Suprapubic skin (tissue), 3 donors: ENCODE results near the gene SEPTIN12.

ENCODE experiments used
- CTCF ChIP-seq, 2 donors: fragments of 200-600 bp in 1 of 2; fragments of 450-650 bp in 1 of 2; sonication (generic) in 1 of 2; IDR thresholded peaks; one replicate each; pipeline ENCODE4 v1.5.1; 2016 to 2019; ENCODE audit warnings: antibody characterized with exemption in 2 of 2, mild to moderate bottlenecking in 1 of 2, moderate library complexity in 1 of 2
- EP300 ChIP-seq: sonication (generic); formaldehyde crosslinking; IDR thresholded peaks from one replicate; pipeline ENCODE4 v1.6.1; 2017; ENCODE audit warnings: antibody characterized with exemption

GRCh38 chr16:4778050-4778392 lies 10.1 kb downstream of the SEPTIN12 start:
- TF ChIP-seq CTCF (IDR thresholded peaks at IDR 0.05) (no peak), EP300 (no peak)
